Left ventricle myocardium inferior (tissue), 1 donor: ENCODE data around the gene DDRGK1. TPM values are rescaled to one million over a fixed set of nuclear protein-coding genes. Genes with fewer than 3 reads are reported as not detected.

Experiments used
- DNase-seq: peaks from one replicate; pipeline ENCODE4 v3.0.0-alpha.2; 2020
- H3K27ac ChIP-seq: fragments of 200-600 bp; replicated peaks from 2 replicates; pipeline ENCODE4 v1.8.0; 2021
- H3K27me3 ChIP-seq: fragments of 200-600 bp; 2 replicates; pipeline ENCODE4 v1.8.0; 2021; ENCODE audit warnings: low read depth
- H3K36me3 ChIP-seq: fragments of 200-600 bp; 2 replicates; pipeline ENCODE4 v1.8.0; 2021
- H3K4me1 ChIP-seq: fragments of 200-600 bp; 2 replicates; pipeline ENCODE4 v1.8.0; 2021
- H3K4me3 ChIP-seq: fragments of 200-600 bp; 2 replicates; pipeline ENCODE4 v1.8.0; 2021; ENCODE audit warnings: mild to moderate bottlenecking, moderate library complexity
- H3K9me3 ChIP-seq: fragments of 200-600 bp; replicated peaks from 2 replicates; pipeline ENCODE4 v1.8.0; 2021
- CTCF ChIP-seq: fragments of 200-600 bp; IDR thresholded peaks from 2 replicates; pipeline ENCODE4 v1.8.0; 2021; ENCODE audit warnings: antibody characterized with exemption, mild to moderate bottlenecking, borderline replicate concordance
- intact Hi-C: fragments of 100-400 bp; cut with micrococcal nuclease; formaldehyde crosslinking; loops from one replicate; pipeline ENCODE4 v1.11.0; 2022
- total RNA-seq: library from RNA; stranded (reverse); fragmentation: NEBNext Ultra II Directional; extraction: Animal tissue kit (Norgen Biotek cat#: 25700); gene quantifications from one replicate; pipeline ENCODE4 v1.2.1, GENCODE V29; 2021
- donor health status: DM: no; HTN: yes; CAD: no; lungs with severe emphysema.

Gene DDRGK1
- total RNA-seq, 1 donor from 2014 or later = 30.0 TPM

- intact Hi-C loops = no loop called here
- Histone ChIP-seq H3K27me3 (no peaks in the 10 kb centered on the region), H3K27ac (no peak overlapping the region), H3K4me3 (no peak overlapping the region), H3K36me3 (peaks cover 21% of the 10 kb centered on the region), H3K4me1 (peaks cover 25% of the 10 kb centered on the region), H3K9me3 (no peaks in the 10 kb centered on the region)
- no peak for TF ChIP-seq CTCF
- DNase-seq = no peak
Observed at GRCh38 chr20:3247638-3248037, 43.2 kb upstream of the DDRGK1 start.

- Histone ChIP-seq H3K36me3 (peaks cover 12% of the 10 kb centered on the region), H3K4me1 (peaks cover 25% of the 10 kb centered on the region), H3K27ac (no peak overlapping the region), H3K9me3 (no peaks in the 10 kb centered on the region), H3K4me3 (no peak overlapping the region), H3K27me3 (no peaks in the 10 kb centered on the region)
- TF ChIP-seq CTCF = no peak
- intact Hi-C loops = no loop called here
- no peak for DNase-seq
Observed at GRCh38 chr20:3246682-3247081, 42.2 kb upstream of the DDRGK1 start.

GRCh38 chr20:3245711-3246110, 41.2 kb upstream of the DDRGK1 start:
- DNase-seq = no peak
- no peak for TF ChIP-seq CTCF
- Histone ChIP-seq H3K27me3 (peaks cover 7% of the 10 kb centered on the region), H3K4me3 (no peak overlapping the region), H3K4me1 (peaks cover 25% of the 10 kb centered on the region), H3K27ac (no peak overlapping the region), H3K9me3 (no peaks in the 10 kb centered on the region), H3K36me3 (peaks cover 2% of the 10 kb centered on the region)
- intact Hi-C loops = no loop called here

GRCh38 chr20:3245156-3245555, 40.7 kb upstream of the DDRGK1 start:
- peaks cover 13% of the 10 kb centered on the region for H3K27me3 ChIP-seq
- no peak for TF ChIP-seq CTCF
- intact Hi-C loops = no loop called here
- no peak overlapping the region for H3K4me3 ChIP-seq
- H3K36me3 ChIP-seq = no peaks in the 10 kb centered on the region
- no peak overlapping the region for H3K27ac ChIP-seq
- no peak for DNase-seq
- no peaks in the 10 kb centered on the region for H3K9me3 ChIP-seq
- H3K4me1 ChIP-seq = peaks cover 25% of the 10 kb centered on the region

GRCh38 chr20:3244613-3245012, 40.1 kb upstream of the DDRGK1 start:
- Histone ChIP-seq H3K9me3 (no peaks in the 10 kb centered on the region), H3K4me1 (peaks cover 28% of the 10 kb centered on the region), H3K27ac (no peak overlapping the region), H3K36me3 (no peaks in the 10 kb centered on the region), H3K4me3 (no peak overlapping the region), H3K27me3 (peaks cover 18% of the 10 kb centered on the region)
- no peak for DNase-seq
- no peak for TF ChIP-seq CTCF
- intact Hi-C loops = no loop called here
